WERI-Rb-1 (cell line): Measurements from ENCODE around the gene METTL25B.

ENCODE experiments used
- DNase-seq: peaks from one replicate; pipeline ENCODE4 v3.0.0-alpha.2; 2020
- H3K27ac ChIP-seq: fragments of 250-450 bp; sonication (Bioruptor Pico); 2 replicates; pipeline ENCODE4 v1.5.1; 2020; ENCODE audit warnings: mild to moderate bottlenecking, moderate library complexity
- H3K27me3 ChIP-seq: fragments of 250-450 bp; sonication (Bioruptor Pico); 2 replicates; pipeline ENCODE4 v1.5.1; 2021; ENCODE audit warnings: mild to moderate bottlenecking, low read depth, moderate library complexity; ENCODE audit not compliant: insufficient read depth, severe bottlenecking
- H3K36me3 ChIP-seq: fragments of 250-450 bp; sonication (Bioruptor Pico); 2 replicates; pipeline ENCODE4 v1.5.1; 2020; ENCODE audit warnings: mild to moderate bottlenecking, moderate library complexity
- H3K4me3 ChIP-seq: 2 replicates; pipeline ENCODE4 v1.5.1; 2011; ENCODE audit warnings: low read depth, mild to moderate bottlenecking, control low read depth, low read length
- H3K9me3 ChIP-seq: fragments of 250-450 bp; sonication (Bioruptor Pico); 2 replicates; pipeline ENCODE4 v1.5.1; 2021; ENCODE audit warnings: mild to moderate bottlenecking, moderate library complexity; ENCODE audit not compliant: severe bottlenecking
- CTCF ChIP-seq: IDR thresholded peaks from 2 replicates; pipeline ENCODE4 v1.5.1; 2011; ENCODE audit warnings: low read depth, mild to moderate bottlenecking, control low read depth, inconsistent platforms, low read length

The METTL25B gene

GRCh38 chr1:156726549-156727226 is 1.6 kb upstream of the METTL25B start:
- no peaks in the 10 kb centered on the region for H3K9me3 ChIP-seq
- no peaks in the 10 kb centered on the region for H3K27me3 ChIP-seq
- DNase-seq = peak; percentile 89
- peaks cover 67% of the 10 kb centered on the region for H3K36me3 ChIP-seq
- H3K4me3 ChIP-seq = no peak overlapping the region
- no peak overlapping the region; the same call in 1 of the 2 replicates for H3K27ac ChIP-seq
- TF ChIP-seq CTCF = peak; percentile 88

GRCh38 chr1:156727492-156727891 is 777 bp upstream of the METTL25B start:
- no peaks in the 10 kb centered on the region for H3K27me3 ChIP-seq
- H3K36me3 ChIP-seq = peaks cover 60% of the 10 kb centered on the region
- H3K27ac ChIP-seq = peak overlapping the region; percentile 70
- H3K4me3 ChIP-seq = peak overlapping the region; percentile 96
- DNase-seq = no peak
- TF ChIP-seq CTCF = no peak
- H3K9me3 ChIP-seq = no peaks in the 10 kb centered on the region

GRCh38 chr1:156728599-156729462 is 562 bp downstream of the METTL25B start, which contains the start of gene ISG20L2:
ISG20L2 (minus strand) TSS chr1:156728766; CDS start chr1:156727652, 1,114 bp downstream.
- Histone ChIP-seq H3K27me3 (no peaks in the 10 kb centered on the region), H3K27ac (peak within 1 kb of the TSS; percentile 70), H3K36me3 (peaks cover 57% of the 10 kb centered on the region), H3K4me3 (peak within 1 kb of the TSS; percentile 96), H3K9me3 (no peaks in the 10 kb centered on the region)
- peak; percentile 99 for DNase-seq
- TF ChIP-seq CTCF = no peak

- TF ChIP-seq CTCF = no peak
- H3K27me3 ChIP-seq = no peaks in the 10 kb centered on the region
- no peak for DNase-seq
- no peak overlapping the region for H3K27ac ChIP-seq
- no peaks in the 10 kb centered on the region for H3K9me3 ChIP-seq
- peaks cover 42% of the 10 kb centered on the region for H3K36me3 ChIP-seq
- no peak overlapping the region for H3K4me3 ChIP-seq
Measured at GRCh38 chr1:156733989-156734584, 5.8 kb downstream of the METTL25B start.

GRCh38 chr1:156738407-156738806 is 10.1 kb downstream of the METTL25B start:
- no peak for TF ChIP-seq CTCF
- Histone ChIP-seq H3K27me3 (no peaks in the 10 kb centered on the region), H3K9me3 (no peaks in the 10 kb centered on the region), H3K27ac (no peak overlapping the region), H3K36me3 (peaks cover 49% of the 10 kb centered on the region), H3K4me3 (no peak overlapping the region)
- DNase-seq = no peak
